HCT116 (cell line): ENCODE data around the gene RNF182. TPM values are rescaled to one million over a fixed set of nuclear protein-coding genes. Genes with fewer than 3 reads are reported as not detected.

Experiments
- ATAC-seq: fragments of 200-7000 bp; cut with Tn5 transposase; 2 replicates; pipeline ENCODE4 v1.9.1; 2020; ENCODE audit warnings: mild to moderate bottlenecking, moderate library complexity
- BruUV-seq: library from RNA; stranded (reverse); fragments of 400-500 nt; replicated peaks from 2 replicates; lab custom pipeline; 2021; lab: Mats Ljungman, UMichigan
- CTCF ChIA-PET: fragments of 300-600 bp; sonication (Branson Sonifier 250); formaldehyde crosslinking; loops from one replicate; lab custom pipeline; 2021; ENCODE audit warnings: antibody characterized with exemption; lab: Charles Lee
- POLR2A ChIA-PET: fragments of 300-600, 350-600 bp; sonication (Branson Sonifier 250); formaldehyde crosslinking; loops from one replicate; lab custom pipeline; 2021; ENCODE audit warnings: antibody characterized with exemption; lab: Charles Lee
- RAD21 ChIA-PET, 2 experiments: fragments of 300-600 bp; sonication (Branson Sonifier 250); formaldehyde crosslinking; loops; one replicate each; lab custom pipeline; 2023; ENCODE audit warnings: low total read pairs in 2 of 2; ENCODE audit not compliant: uncharacterized antibody in 2 of 2, unreplicated experiment in 2 of 2, low non-redundant PET in 1 of 2; lab: Charles Lee
- DNase-seq: peaks from one replicate; pipeline ENCODE4 v3.0.0-alpha.2; 2010; ENCODE audit warnings: low read depth, low spot score
- H2AFZ ChIP-seq: fragments of 200-600 bp; shearing (Covaris generic), sonication (generic); 2 replicates; pipeline ENCODE4 v1.6.1; 2017; ENCODE audit warnings: low read depth, mixed run types, mixed read lengths, antibody characterized with exemption, low read length; ENCODE audit not compliant: poor library complexity, severe bottlenecking
- H3K27ac ChIP-seq: 2 replicates; pipeline ENCODE4 v1.5.1; 2012; ENCODE audit warnings: low read depth, low read length
- H3K27me3 ChIP-seq: fragments of 200-600 bp; sonication (generic); 2 replicates; pipeline ENCODE4 v1.6.1; 2016; ENCODE audit warnings: mixed run types, low read length, mixed read lengths; ENCODE audit not compliant: insufficient read depth
- H3K36me3 ChIP-seq, 2 experiments: fragments of 200-500 bp in 1 of 2; fragments of 200-600 bp in 1 of 2; sonication (Bioruptor generic) in 1 of 2; sonication (generic) in 1 of 2; 2 replicates each; pipeline versions ENCODE4 v1.5.1 to v1.6.1; 2014 to 2016; ENCODE audit warnings: low read length in 2 of 2, inconsistent platforms in 1 of 2, mixed read lengths in 1 of 2, mixed run types in 1 of 2; ENCODE audit not compliant: insufficient read depth in 2 of 2, control insufficient read depth in 1 of 2
- H3K4me1 ChIP-seq, 2 experiments: fragments of 200-600 bp in 1 of 2; sonication (generic) in 1 of 2; 2 replicates each; pipeline versions ENCODE4 v1.5.1 to v1.6.1; 2012 to 2017; ENCODE audit warnings: low read length in 2 of 2, inconsistent platforms in 1 of 2, mild to moderate bottlenecking in 1 of 2, mixed read lengths in 1 of 2, mixed run types in 1 of 2, moderate library complexity in 1 of 2; ENCODE audit not compliant: insufficient read depth in 2 of 2, control insufficient read depth in 1 of 2
- H3K4me2 ChIP-seq: fragments of 200-600 bp; sonication (generic); 2 replicates; pipeline ENCODE4 v1.6.1; 2017; ENCODE audit warnings: mixed run types, low read length, mixed read lengths
- H3K4me3 ChIP-seq, 2 experiments: fragments of 200-600 bp in 1 of 2; sonication (generic) in 1 of 2; replicated peaks in 1 of 2; 2 replicates each; pipeline ENCODE4 v1.5.1; 2011 to 2016; ENCODE audit warnings: low read length in 2 of 2, control low read depth in 1 of 2, low read depth in 1 of 2, mild to moderate bottlenecking in 1 of 2, mixed read lengths in 1 of 2, mixed run types in 1 of 2
- H3K79me2 ChIP-seq: fragments of 200-600 bp; sonication (generic); 2 replicates; pipeline ENCODE4 v1.6.1; 2017; ENCODE audit warnings: mild to moderate bottlenecking, mixed run types, low read length, moderate library complexity, mixed read lengths; ENCODE audit not compliant: insufficient read depth
- H3K9ac ChIP-seq: fragments of 200-600 bp; sonication (generic); 2 replicates; pipeline ENCODE4 v1.6.1; 2016; ENCODE audit warnings: low read length, mixed read lengths
- H3K9me2 ChIP-seq: fragments of 200-600 bp; sonication (generic), shearing (Covaris generic); 2 replicates; pipeline ENCODE4 v1.6.1; 2017; ENCODE audit warnings: mixed run types, mild to moderate bottlenecking, moderate library complexity; ENCODE audit not compliant: insufficient read depth
- H3K9me3 ChIP-seq, 2 experiments: fragments of 200-500 bp in 1 of 2; fragments of 200-600 bp in 1 of 2; sonication (Bioruptor generic) in 1 of 2; sonication (generic) in 1 of 2; 2 replicates each; pipeline ENCODE4 v1.6.1; 2014 to 2017; ENCODE audit warnings: low read length in 2 of 2, mixed read lengths in 2 of 2, inconsistent platforms in 1 of 2, low read depth in 1 of 2, mild to moderate bottlenecking in 1 of 2, mixed run types in 1 of 2, moderate library complexity in 1 of 2; ENCODE audit not compliant: control insufficient read depth in 1 of 2, insufficient read depth in 1 of 2
- H4K20me1 ChIP-seq: fragments of 200-600 bp; sonication (generic), shearing (Covaris generic); 2 replicates; pipeline ENCODE4 v1.6.1; 2017; ENCODE audit warnings: mixed run types, mild to moderate bottlenecking, moderate library complexity; ENCODE audit not compliant: insufficient read depth
- CBX3 ChIP-seq: IDR thresholded peaks from 2 replicates; pipeline ENCODE4 v1.6.1; 2012; ENCODE audit warnings: low read depth
- CEBPB ChIP-seq: IDR thresholded peaks from 2 replicates; pipeline ENCODE4 v1.6.1; 2012; ENCODE audit warnings: low read depth
- EGR1 ChIP-seq: IDR thresholded peaks from 2 replicates; pipeline ENCODE4 v1.6.1; 2012; ENCODE audit warnings: low read depth
- ELF1 ChIP-seq: IDR thresholded peaks from 2 replicates; pipeline ENCODE4 v1.6.1; 2012; ENCODE audit warnings: low read depth, borderline replicate concordance
- EZH2 ChIP-seq: fragments of 200-600 bp; sonication (generic); IDR thresholded peaks from 2 replicates; pipeline ENCODE4 v1.6.1; 2017; ENCODE audit warnings: antibody characterized with exemption, mixed run types
- EZH2phosphoT487 ChIP-seq: fragments of 200-600 bp; IDR thresholded peaks from 2 replicates; pipeline ENCODE4 v1.6.1; 2018; ENCODE audit warnings: antibody characterized with exemption, borderline replicate concordance
- JUND ChIP-seq: IDR thresholded peaks from 2 replicates; pipeline ENCODE4 v1.6.1; 2012
- MAX ChIP-seq: IDR thresholded peaks from 2 replicates; pipeline ENCODE4 v1.6.1; 2012
- POLR2A ChIP-seq: IDR thresholded peaks from 2 replicates; pipeline ENCODE4 v1.7.0; 2011; ENCODE audit warnings: borderline replicate concordance; ENCODE audit not compliant: insufficient read depth, insufficient read length; ENCODE audit errors: extremely low read depth
- POLR2AphosphoS5 ChIP-seq: IDR thresholded peaks from 2 replicates; pipeline ENCODE4 v1.6.1; 2011; ENCODE audit warnings: mild to moderate bottlenecking, low read depth, low read length, moderate library complexity
- RAD21 ChIP-seq: IDR thresholded peaks from 2 replicates; pipeline ENCODE4 v1.6.1; 2012; ENCODE audit warnings: low read depth, mild to moderate bottlenecking
- SIN3A ChIP-seq: IDR thresholded peaks from 2 replicates; pipeline ENCODE4 v1.6.1; 2012; ENCODE audit warnings: low read depth
- TCF7L2 ChIP-seq: IDR thresholded peaks from 2 replicates; pipeline ENCODE4 v1.7.0; 2011; ENCODE audit warnings: borderline replicate concordance, inconsistent platforms; ENCODE audit not compliant: insufficient read depth, insufficient read length; ENCODE audit errors: extremely low read depth
- YY1 ChIP-seq: IDR thresholded peaks from 2 replicates; pipeline ENCODE4 v1.6.1; 2011; ENCODE audit warnings: low read length, low read depth, moderate library complexity, mild to moderate bottlenecking; ENCODE audit not compliant: insufficient replicate concordance; ENCODE audit errors: extremely low read depth
- ZBTB33 ChIP-seq: IDR thresholded peaks from 2 replicates; pipeline ENCODE4 v1.6.1; 2011; ENCODE audit warnings: mild to moderate bottlenecking, low read length, moderate library complexity; ENCODE audit not compliant: insufficient replicate concordance; ENCODE audit errors: extremely low read depth
- ZFX ChIP-seq: fragments of 450-650 bp; IDR thresholded peaks from 2 replicates; pipeline ENCODE4 v1.6.1; 2017
- ZNF274 ChIP-seq: fragments of 200-500 bp; sonication (Bioruptor generic); IDR thresholded peaks from 2 replicates; pipeline ENCODE4 v1.6.1; 2014; ENCODE audit warnings: mild to moderate bottlenecking, low read depth, low read length, inconsistent platforms
- intact Hi-C: fragments of 100-400 bp; cut with micrococcal nuclease; formaldehyde crosslinking; loops from 2 replicates; pipeline ENCODE4 v1.10.0; 2022
- total RNA-seq: library from RNA; stranded (reverse); gene quantifications from one replicate; pipeline ENCODE4 v1.2.1, GENCODE V29; 2021; ENCODE audit not compliant: unreplicated experiment

The RNF182 gene
- total RNA-seq, 1 experiment from 2014 or later: 6.5 TPM

GRCh38 chr6:13989496-13990144 is 64.9 kb downstream of the RNF182 start:
- Histone ChIP-seq H3K36me3 (no peaks in the 10 kb centered on the region), H3K79me2 (no peaks in the 10 kb centered on the region), H3K27me3 (no peaks in the 10 kb centered on the region), H4K20me1 (no peaks in the 10 kb centered on the region), H3K9me2 (no peaks in the 10 kb centered on the region; the same call in 1 of the 2 replicates), H3K9me3 (no peaks in the 10 kb centered on the region), H3K4me1 (peaks cover 0 to 14% of the 10 kb centered on the region in 2 experiments; a peak in 3 of 4 replicates)
- BruUV-seq: no TSS peak
- ChIA-PET POLR2A (no interaction called here), RAD21 (no interaction called here), CTCF (no interaction called here)
- TF ChIP-seq ZFX (no peak), ELF1 (no peak), ZBTB33 (no peak), MAX (no peak), EGR1 (no peak), JUND (no peak), EZH2 (no peak), CEBPB (no peak), POLR2AphosphoS5 (no peak), YY1 (no peak), RAD21 (no peak), EZH2phosphoT487 (no peak), POLR2A (no peak), CBX3 (no peak), SIN3A (no peak), ZNF274 (no peak), TCF7L2 (no peak)
- TF ChIP-seq, all 23 proteins: peak for 0
- H2AFZ ChIP-seq: no peak overlapping the region
- H3K4me2 ChIP-seq: no peak overlapping the region
- H3K9ac ChIP-seq: no peak overlapping the region
- intact Hi-C loops: no loop called here
- H3K27ac ChIP-seq: no peak overlapping the region
- no peak for DNase-seq
- H3K4me3 ChIP-seq: no peak overlapping the region
- no peak for ATAC-seq
